HepG2 (cell line): ENCODE data around the gene COL9A2. TPM values are rescaled to one million over a fixed set of nuclear protein-coding genes. Genes with fewer than 3 reads are reported as not detected.

Experiments
- AKNA ChIP-seq: sonication (generic); formaldehyde crosslinking; IDR thresholded peaks from 2 replicates; pipeline ENCODE4 v1.4.0; 2020; ENCODE audit warnings: missing genetic modification reagents, borderline replicate concordance
- EZH2 ChIP-seq: conservative IDR thresholded peaks from 2 replicates; pipeline ENCODE4 v1.6.1; 2012; ENCODE audit warnings: mild to moderate bottlenecking, low read depth, low read length, moderate library complexity
- HNRNPH1 ChIP-seq: fragments of 200-400 bp; formaldehyde crosslinking; optimal IDR thresholded peaks from 2 replicates; pipeline ENCODE3; 2017; ENCODE audit warnings: mild to moderate bottlenecking, low read depth, low read length
- HOXA5 ChIP-seq: sonication (generic); formaldehyde crosslinking; IDR thresholded peaks from 2 replicates; pipeline ENCODE4 v1.4.0; 2020; ENCODE audit warnings: missing genetic modification reagents
- MAX ChIP-seq: IDR thresholded peaks from 2 replicates; pipeline ENCODE4 v1.6.1; 2012; ENCODE audit warnings: inconsistent platforms
- PHB2 ChIP-seq: fragments of 450-650 bp; IDR thresholded peaks from 2 replicates; pipeline ENCODE4 v1.6.1; 2018; ENCODE audit not compliant: partially characterized antibody
- SP140L ChIP-seq: sonication (generic); formaldehyde crosslinking; IDR thresholded peaks from 2 replicates; pipeline ENCODE4 v1.4.0; 2020; ENCODE audit warnings: missing genetic modification reagents, borderline replicate concordance
- TRIM24 ChIP-seq: sonication (generic); formaldehyde crosslinking; IDR thresholded peaks from 2 replicates; pipeline ENCODE4 v1.8.0; 2022; ENCODE audit warnings: mild to moderate bottlenecking, missing genetic modification reagents
- ZBTB34 ChIP-seq: sonication (generic); formaldehyde crosslinking; IDR thresholded peaks from 2 replicates; pipeline ENCODE4 v1.8.0; 2022; ENCODE audit warnings: mild to moderate bottlenecking, missing genetic modification reagents
- ZKSCAN5 ChIP-seq: sonication (generic); formaldehyde crosslinking; IDR thresholded peaks from 2 replicates; pipeline ENCODE4 v1.5.1; 2020; ENCODE audit warnings: mild to moderate bottlenecking, missing genetic modification reagents
- ZNF138 ChIP-seq: sonication (generic); formaldehyde crosslinking; IDR thresholded peaks from 2 replicates; pipeline ENCODE4 v1.5.0; 2020; ENCODE audit warnings: mild to moderate bottlenecking, low read depth, missing genetic modification reagents
- ZNF33B ChIP-seq: sonication (generic); formaldehyde crosslinking; IDR thresholded peaks from 2 replicates; pipeline ENCODE4 v1.5.1; 2020; ENCODE audit warnings: mild to moderate bottlenecking, missing genetic modification reagents
- ZNF382 ChIP-seq: sonication (generic); formaldehyde crosslinking; IDR thresholded peaks from 2 replicates; pipeline ENCODE4 v1.5.0; 2020; ENCODE audit warnings: missing genetic modification reagents, mild to moderate bottlenecking, borderline replicate concordance
- ZNF503 ChIP-seq: sonication (generic); formaldehyde crosslinking; IDR thresholded peaks from 2 replicates; pipeline ENCODE4 v1.4.0; 2020; ENCODE audit warnings: missing genetic modification reagents
- ZNF580 ChIP-seq: IDR thresholded peaks from 2 replicates; pipeline ENCODE4 v1.6.1; 2016; ENCODE audit warnings: low read depth, borderline replicate concordance
- ZNF709 ChIP-seq: sonication (generic); formaldehyde crosslinking; IDR thresholded peaks from 2 replicates; pipeline ENCODE4 v1.5.0; 2020; ENCODE audit warnings: mild to moderate bottlenecking, missing genetic modification reagents
- ZNF784 ChIP-seq: sonication (generic); formaldehyde crosslinking; IDR thresholded peaks from 2 replicates; pipeline ENCODE4 v1.5.1; 2020; ENCODE audit warnings: missing genetic modification reagents, mild to moderate bottlenecking, borderline replicate concordance
- ZNF839 ChIP-seq: sonication (generic); formaldehyde crosslinking; IDR thresholded peaks from 2 replicates; pipeline ENCODE4 v1.4.0; 2020; ENCODE audit warnings: missing genetic modification reagents, mild to moderate bottlenecking, borderline replicate concordance
- ZSCAN9 ChIP-seq: IDR thresholded peaks from 2 replicates; pipeline ENCODE4 v1.6.1; 2016; ENCODE audit warnings: borderline replicate concordance
- polyA plus RNA-seq, 8 experiments: library from polyadenylated mRNA; depleted of rRNA in 3 of 8; stranded (reverse) in 7 of 8; unstranded in 1 of 8; fragments of >200 nt; fragmentation: Illumina TruSeq in 4 of 8; extraction: Trizol in 4 of 8; gene quantifications; 2 replicates each; pipeline versions ENCODE4 v1.2.1 to v1.2.3, GENCODE V29; 2011 to 2016; ENCODE audit warnings: low read depth in 4 of 8, missing spikeins in 1 of 8, mixed read lengths in 1 of 8; ENCODE audit not compliant: insufficient read depth in 1 of 8
- total RNA-seq, 5 experiments: library from RNA; depleted of rRNA; stranded (reverse); fragments of >200 nt; fragmentation: Illumina TruSeq; extraction: Trizol; gene quantifications; 2 replicates each; pipeline ENCODE4 v1.2.3, GENCODE V29; 2016; ENCODE audit warnings: low read depth in 1 of 5

COL9A2 gene
- total and polyA plus RNA-seq, 2 of the 13 experiments (the other 11 are each of a cell fraction or from before 2014, with no cell fraction given) = 20.2 to 26.9 TPM

- no peak for TF ChIP-seq PHB2
- TF ChIP-seq MAX = 0 out of 2 replicates have a peak, but pooled peaks have one; percentile 8
- TF ChIP-seq ZNF33B (CRISPR knock-in tag) = no peak
- no peak for TF ChIP-seq ZNF784 (CRISPR knock-in tag)
- TF ChIP-seq ZNF709 (CRISPR knock-in tag) = no peak
- no peak for TF ChIP-seq ZNF580 (CRISPR knock-in tag)
- no peak for TF ChIP-seq ZSCAN9
- TF ChIP-seq EZH2 = no peak
- peak; percentile 76; the same call in 1 of the 2 replicates for TF ChIP-seq ZNF839 (CRISPR knock-in tag)
- TF ChIP-seq ZNF138 (CRISPR knock-in tag) = no peak
- no peak; the same call in 1 of the 2 replicates for TF ChIP-seq TRIM24 (CRISPR knock-in tag)
- TF ChIP-seq ZNF382 (CRISPR knock-in tag) = no peak
- TF ChIP-seq HOXA5 (CRISPR knock-in tag) = peak; percentile 45; the same call in 1 of the 2 replicates
- TF ChIP-seq ZNF503 = no peak
- no peak for TF ChIP-seq HNRNPH1
- TF ChIP-seq ZKSCAN5 (CRISPR knock-in tag) = no peak
- peak; percentile 27; the same call in 1 of the 2 replicates for TF ChIP-seq SP140L (CRISPR knock-in tag)
- no peak for TF ChIP-seq ZBTB34 (CRISPR knock-in tag)
- no peak for TF ChIP-seq AKNA (CRISPR knock-in tag)
Measured at GRCh38 chr1:40338745-40339419, 21.8 kb upstream of the COL9A2 start (continued).
